ENCODE results near the gene PINK1. TPM values are rescaled to one million over a fixed set of nuclear protein-coding genes. Genes with fewer than 3 reads are reported as not detected.

The PINK1 gene
- total RNA-seq, 1 donor from 2014 or later: 57.2 TPM

- Histone ChIP-seq H3K4me3 (no peak overlapping the region), H3K27ac (no peak overlapping the region), H3K9me3 (no peaks in the 10 kb centered on the region), H3K36me3 (no peaks in the 10 kb centered on the region), H3K4me1 (peaks cover 7% of the 10 kb centered on the region), H3K27me3 (ENCODE audit: low read depth) (no peaks in the 10 kb centered on the region)
- DNase-seq: no peak
- TF ChIP-seq, protein P1, sequence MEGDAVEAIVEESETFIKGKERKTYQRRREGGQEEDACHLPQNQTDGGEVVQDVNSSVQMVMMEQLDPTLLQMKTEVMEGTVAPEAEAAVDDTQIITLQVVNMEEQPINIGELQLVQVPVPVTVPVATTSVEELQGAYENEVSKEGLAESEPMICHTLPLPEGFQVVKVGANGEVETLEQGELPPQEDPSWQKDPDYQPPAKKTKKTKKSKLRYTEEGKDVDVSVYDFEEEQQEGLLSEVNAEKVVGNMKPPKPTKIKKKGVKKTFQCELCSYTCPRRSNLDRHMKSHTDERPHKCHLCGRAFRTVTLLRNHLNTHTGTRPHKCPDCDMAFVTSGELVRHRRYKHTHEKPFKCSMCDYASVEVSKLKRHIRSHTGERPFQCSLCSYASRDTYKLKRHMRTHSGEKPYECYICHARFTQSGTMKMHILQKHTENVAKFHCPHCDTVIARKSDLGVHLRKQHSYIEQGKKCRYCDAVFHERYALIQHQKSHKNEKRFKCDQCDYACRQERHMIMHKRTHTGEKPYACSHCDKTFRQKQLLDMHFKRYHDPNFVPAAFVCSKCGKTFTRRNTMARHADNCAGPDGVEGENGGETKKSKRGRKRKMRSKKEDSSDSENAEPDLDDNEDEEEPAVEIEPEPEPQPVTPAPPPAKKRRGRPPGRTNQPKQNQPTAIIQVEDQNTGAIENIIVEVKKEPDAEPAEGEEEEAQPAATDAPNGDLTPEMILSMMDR (IDR thresholded peaks at IDR 0.05): no peak
- peak in 1 of 2 donors; percentile 18 for ATAC-seq
- intact Hi-C loops (cut with DNase I): no loop called here
Measured at GRCh38 chr1:20682571-20683236, 49.4 kb downstream of the PINK1 start.

- DNase-seq: no peak
- H3K4me3 ChIP-seq: peak overlapping the region; percentile 54
- H3K36me3 ChIP-seq: no peaks in the 10 kb centered on the region
- intact Hi-C loops (cut with DNase I): no loop called here
- TF ChIP-seq, protein P1 (IDR thresholded peaks at IDR 0.05): no peak
- peaks cover 7% of the 10 kb centered on the region for H3K4me1 ChIP-seq
- no peaks in the 10 kb centered on the region for H3K27me3 ChIP-seq (ENCODE audit: low read depth)
- H3K9me3 ChIP-seq: no peaks in the 10 kb centered on the region
- peak overlapping the region; percentile 84 for H3K27ac ChIP-seq
- ATAC-seq: no peak
Measured at GRCh38 chr1:20683614-20684013, 50.4 kb downstream of the PINK1 start.

GRCh38 chr1:20684050-20684620, 50.9 kb downstream of the PINK1 start:
- DNase-seq (no peak), ATAC-seq (no peak)
- Histone ChIP-seq H3K27me3 (ENCODE audit: low read depth) (no peaks in the 10 kb centered on the region), H3K27ac (peak overlapping the region; percentile 84), H3K4me1 (peaks cover 7% of the 10 kb centered on the region), H3K36me3 (no peaks in the 10 kb centered on the region), H3K4me3 (peak overlapping the region; percentile 54), H3K9me3 (no peaks in the 10 kb centered on the region)
- intact Hi-C loops (cut with DNase I): no loop called here
- TF ChIP-seq, protein P1 (IDR thresholded peaks at IDR 0.05): no peak

GRCh38 chr1:20684651-20685050, 51.4 kb downstream of the PINK1 start:
- ATAC-seq (peak; percentile 14 to 33), DNase-seq (no peak)
- TF ChIP-seq, protein P1 (IDR thresholded peaks at IDR 0.05): no peak
- Histone ChIP-seq H3K27ac (peak overlapping the region; percentile 84), H3K4me3 (peak overlapping the region; percentile 54), H3K27me3 (ENCODE audit: low read depth) (no peaks in the 10 kb centered on the region), H3K9me3 (no peaks in the 10 kb centered on the region), H3K4me1 (peaks cover 7% of the 10 kb centered on the region), H3K36me3 (no peaks in the 10 kb centered on the region)
- intact Hi-C loops (cut with DNase I): no loop called here

- ATAC-seq: peak; percentile 25 to 41
- no peak for DNase-seq
- intact Hi-C loops (cut with DNase I): no loop called here
- Histone ChIP-seq H3K9me3 (no peaks in the 10 kb centered on the region), H3K27ac (peak overlapping the region; percentile 84), H3K4me1 (peaks cover 7% of the 10 kb centered on the region), H3K36me3 (no peaks in the 10 kb centered on the region), H3K27me3 (ENCODE audit: low read depth) (no peaks in the 10 kb centered on the region), H3K4me3 (peak overlapping the region; percentile 54)
- TF ChIP-seq, protein P1 (IDR thresholded peaks at IDR 0.05): no peak
Measured at GRCh38 chr1:20685099-20685662, 51.9 kb downstream of the PINK1 start.
